HepG2 (cell line): ENCODE data around the gene GDNF. TPM values are rescaled to one million over a fixed set of nuclear protein-coding genes. Genes with fewer than 3 reads are reported as not detected.
A peak's percentile ranks its signal among the peaks of the same experiment; 100 is the strongest.

Experiments
- CREBL2 ChIP-seq: sonication (generic); formaldehyde crosslinking; IDR thresholded peaks from 2 replicates; pipeline ENCODE4 v1.8.1; 2023; ENCODE audit warnings: missing genetic modification reagents, mild to moderate bottlenecking, borderline replicate concordance
- FOXK1 ChIP-seq: sonication (generic); formaldehyde crosslinking; IDR thresholded peaks from 2 replicates; pipeline ENCODE4 v1.4.0; 2020; ENCODE audit warnings: low read depth, missing genetic modification reagents, borderline replicate concordance
- HMGXB3 ChIP-seq: sonication (generic); formaldehyde crosslinking; IDR thresholded peaks from 2 replicates; pipeline ENCODE4 v1.4.0; 2020; ENCODE audit warnings: missing genetic modification reagents, borderline replicate concordance
- ZMAT3 ChIP-seq: sonication (generic); formaldehyde crosslinking; conservative IDR thresholded peaks from 2 replicates; pipeline ENCODE4 v1.7.0; 2021; ENCODE audit warnings: missing genetic modification reagents
- ZNF225 ChIP-seq: sonication (generic); formaldehyde crosslinking; IDR thresholded peaks from 2 replicates; pipeline ENCODE4 v1.4.0; 2020; ENCODE audit warnings: mild to moderate bottlenecking, missing genetic modification reagents
- ZNF337 ChIP-seq: sonication (generic); formaldehyde crosslinking; IDR thresholded peaks from 2 replicates; pipeline ENCODE4 v1.5.1; 2020; ENCODE audit warnings: missing genetic modification reagents, low read depth, mild to moderate bottlenecking, borderline replicate concordance
- polyA plus RNA-seq, 8 experiments: library from polyadenylated mRNA; depleted of rRNA in 3 of 8; stranded (reverse) in 7 of 8; unstranded in 1 of 8; fragments of >200 nt; fragmentation: Illumina TruSeq in 4 of 8; extraction: Trizol in 4 of 8; gene quantifications; 2 replicates each; pipeline versions ENCODE4 v1.2.1 to v1.2.3, GENCODE V29; 2011 to 2016; ENCODE audit warnings: low read depth in 4 of 8, missing spikeins in 1 of 8, mixed read lengths in 1 of 8; ENCODE audit not compliant: insufficient read depth in 1 of 8
- total RNA-seq, 5 experiments: library from RNA; depleted of rRNA; stranded (reverse); fragments of >200 nt; fragmentation: Illumina TruSeq; extraction: Trizol; gene quantifications; 2 replicates each; pipeline ENCODE4 v1.2.3, GENCODE V29; 2016; ENCODE audit warnings: low read depth in 1 of 5
- TF ChIP-seq, protein P1 (sequence below): sonication (generic); formaldehyde crosslinking; IDR thresholded peaks from 2 replicates; pipeline ENCODE4 v1.8.1; 2023; ENCODE audit warnings: mild to moderate bottlenecking, missing genetic modification reagents

The GDNF gene
- total and polyA plus RNA-seq, 2 of the 13 experiments (the other 11 are each of a cell fraction or from before 2014, with no cell fraction given): 0.24 to 0.46 TPM

GRCh38 chr5:37840053-37841034, 503 bp upstream of the GDNF start (continued):
- TF ChIP-seq HMGXB3 (CRISPR knock-in tag) (no peak), CREBL2 (CRISPR knock-in tag) (peak; percentile 44; the same call in 1 of the 2 replicates), ZNF225 (0 out of 2 replicates have a peak, but pooled peaks have one; percentile 30), ZMAT3 (CRISPR knock-in tag) (no peak; the same call in 1 of the 2 replicates), ZNF337 (CRISPR knock-in tag) (0 out of 2 replicates have a peak, but pooled peaks have one; percentile 64), FOXK1 (CRISPR knock-in tag) (no peak)
- TF ChIP-seq, protein P1, sequence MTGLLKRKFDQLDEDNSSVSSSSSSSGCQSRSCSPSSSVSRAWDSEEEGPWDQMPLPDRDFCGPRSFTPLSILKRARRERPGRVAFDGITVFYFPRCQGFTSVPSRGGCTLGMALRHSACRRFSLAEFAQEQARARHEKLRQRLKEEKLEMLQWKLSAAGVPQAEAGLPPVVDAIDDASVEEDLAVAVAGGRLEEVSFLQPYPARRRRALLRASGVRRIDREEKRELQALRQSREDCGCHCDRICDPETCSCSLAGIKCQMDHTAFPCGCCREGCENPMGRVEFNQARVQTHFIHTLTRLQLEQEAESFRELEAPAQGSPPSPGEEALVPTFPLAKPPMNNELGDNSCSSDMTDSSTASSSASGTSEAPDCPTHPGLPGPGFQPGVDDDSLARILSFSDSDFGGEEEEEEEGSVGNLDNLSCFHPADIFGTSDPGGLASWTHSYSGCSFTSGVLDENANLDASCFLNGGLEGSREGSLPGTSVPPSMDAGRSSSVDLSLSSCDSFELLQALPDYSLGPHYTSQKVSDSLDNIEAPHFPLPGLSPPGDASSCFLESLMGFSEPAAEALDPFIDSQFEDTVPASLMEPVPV (CRISPR knock-in tag): peak; percentile 43; the same call in 1 of the 2 replicates
